Neural cell (in vitro differentiated cells): ENCODE data around the gene DPH1. TPM values are rescaled to one million over a fixed set of nuclear protein-coding genes. Genes with fewer than 3 reads are reported as not detected.

ENCODE experiments used
- H2AFZ ChIP-seq: fragments of 200-600, 300-800 bp; sonication (generic), shearing (Covaris generic); 2 replicates; pipeline ENCODE4 v1.6.0; 2014; ENCODE audit warnings: low read depth, mild to moderate bottlenecking, antibody characterized with exemption, low read length, moderate library complexity
- H3F3A ChIP-seq: fragments of 200-600 bp; shearing (Covaris generic); 2 replicates; pipeline ENCODE4 v1.6.1; 2016; ENCODE audit warnings: mild to moderate bottlenecking, moderate library complexity, mixed read lengths, antibody characterized with exemption, low read length; ENCODE audit not compliant: insufficient read depth, poor library complexity, severe bottlenecking
- H3K27ac ChIP-seq: fragments of 200-600, 300-800 bp; sonication (generic), shearing (Covaris generic); 2 replicates; pipeline ENCODE4 v1.5.1; 2014; ENCODE audit warnings: mild to moderate bottlenecking, low read length, moderate library complexity
- H3K27me3 ChIP-seq: fragments of 300-800, 200-600 bp; sonication (generic), shearing (Covaris generic); 2 replicates; pipeline ENCODE4 v1.6.0; 2014; ENCODE audit warnings: mild to moderate bottlenecking, low read depth, low read length, moderate library complexity; ENCODE audit not compliant: insufficient read depth
- H3K36me3 ChIP-seq: fragments of 300-800, 200-600 bp; sonication (generic), shearing (Covaris generic); 2 replicates; pipeline ENCODE4 v1.5.1; 2014; ENCODE audit warnings: mild to moderate bottlenecking, antibody characterized with exemption, low read length, moderate library complexity; ENCODE audit not compliant: insufficient read depth
- H3K4me2 ChIP-seq: fragments of 300-800, 200-600 bp; sonication (generic), shearing (Covaris generic); 2 replicates; pipeline ENCODE4 v1.6.0; 2014; ENCODE audit warnings: mild to moderate bottlenecking, low read length
- H3K4me3 ChIP-seq: fragments of 300-800, 200-600 bp; sonication (generic), shearing (Covaris generic); 2 replicates; pipeline ENCODE4 v1.5.1; 2014; ENCODE audit warnings: mild to moderate bottlenecking, low read length, moderate library complexity
- H3K79me2 ChIP-seq: fragments of 200-600 bp; shearing (Covaris generic); replicated peaks from 2 replicates; pipeline ENCODE4 v1.6.0; 2014; ENCODE audit warnings: mild to moderate bottlenecking, low read length, moderate library complexity; ENCODE audit not compliant: insufficient read depth
- H3K9ac ChIP-seq: fragments of 300-800, 200-600 bp; sonication (generic), shearing (Covaris generic); 2 replicates; pipeline ENCODE4 v1.6.1; 2016; ENCODE audit warnings: mild to moderate bottlenecking, low read length, mixed read lengths
- H3K9me2 ChIP-seq: fragments of 200-600 bp; shearing (Covaris generic); 2 replicates; pipeline ENCODE4 v1.6.1; 2016; ENCODE audit warnings: mild to moderate bottlenecking, low read length, mixed read lengths; ENCODE audit not compliant: insufficient read depth
- H3K9me3 ChIP-seq: fragments of 200-600, 300-800 bp; sonication (generic), shearing (Covaris generic); 2 replicates; pipeline ENCODE4 v1.6.1; 2016; ENCODE audit warnings: mild to moderate bottlenecking, mixed run types, low read length, moderate library complexity, mixed read lengths
- H4K20me1 ChIP-seq: fragments of 200-600 bp; shearing (Covaris generic); 2 replicates; pipeline ENCODE4 v1.6.1; 2016; ENCODE audit warnings: mild to moderate bottlenecking, mixed run types; ENCODE audit not compliant: insufficient read depth
- EP300 ChIP-seq: fragments of 450-650 bp; conservative IDR thresholded peaks from 2 replicates; pipeline ENCODE4 v1.6.1; 2014; ENCODE audit warnings: antibody characterized with exemption, mild to moderate bottlenecking, moderate library complexity; ENCODE audit not compliant: poor library complexity, severe bottlenecking
- EZH2 ChIP-seq: fragments of 200-600, 300-800 bp; shearing (Covaris generic), sonication (generic); IDR thresholded peaks from 2 replicates; pipeline ENCODE4 v1.6.1; 2014; ENCODE audit warnings: antibody characterized with exemption, low read length, borderline replicate concordance, mild to moderate bottlenecking; ENCODE audit not compliant: insufficient read depth, poor library complexity, severe bottlenecking
- MXI1 ChIP-seq: fragments of 450-650 bp; conservative IDR thresholded peaks from 2 replicates; pipeline ENCODE4 v1.6.1; 2014; ENCODE audit warnings: antibody characterized with exemption, mild to moderate bottlenecking; ENCODE audit not compliant: poor library complexity, severe bottlenecking
- POLR2AphosphoS5 ChIP-seq: IDR thresholded peaks from 2 replicates; pipeline ENCODE4 v1.6.1; 2012
- RAD21 ChIP-seq: fragments of 450-650 bp; conservative IDR thresholded peaks from 2 replicates; pipeline ENCODE4 v1.6.1; 2014; ENCODE audit warnings: antibody characterized with exemption, mild to moderate bottlenecking, moderate library complexity
- SMC3 ChIP-seq: fragments of 450-650 bp; conservative IDR thresholded peaks from 2 replicates; pipeline ENCODE4 v1.6.1; 2014; ENCODE audit warnings: antibody characterized with exemption, mild to moderate bottlenecking, moderate library complexity; ENCODE audit not compliant: poor library complexity
- TAF1 ChIP-seq: IDR thresholded peaks from 2 replicates; pipeline ENCODE4 v1.6.1; 2012; ENCODE audit warnings: low read depth
- polyA plus RNA-seq: library from polyadenylated mRNA; depleted of rRNA; stranded (reverse); fragments of >200 nt; gene quantifications from 2 replicates; pipeline ENCODE4 v1.2.3, GENCODE V29; 2014
- TF ChIP-seq, protein P1 (sequence below): fragments of 450-650 bp; IDR thresholded peaks from 2 replicates; pipeline ENCODE4 v1.5.1; 2014; ENCODE audit warnings: antibody characterized with exemption, mild to moderate bottlenecking, moderate library complexity; ENCODE audit not compliant: poor library complexity, severe bottlenecking
- TF ChIP-seq, protein P2 (sequence below): IDR thresholded peaks from 2 replicates; pipeline ENCODE4 v1.6.1; 2012; ENCODE audit warnings: borderline replicate concordance

The DPH1 gene
- polyA plus RNA-seq, 1 donor from 2014 or later = 44.8 TPM

DNA sequence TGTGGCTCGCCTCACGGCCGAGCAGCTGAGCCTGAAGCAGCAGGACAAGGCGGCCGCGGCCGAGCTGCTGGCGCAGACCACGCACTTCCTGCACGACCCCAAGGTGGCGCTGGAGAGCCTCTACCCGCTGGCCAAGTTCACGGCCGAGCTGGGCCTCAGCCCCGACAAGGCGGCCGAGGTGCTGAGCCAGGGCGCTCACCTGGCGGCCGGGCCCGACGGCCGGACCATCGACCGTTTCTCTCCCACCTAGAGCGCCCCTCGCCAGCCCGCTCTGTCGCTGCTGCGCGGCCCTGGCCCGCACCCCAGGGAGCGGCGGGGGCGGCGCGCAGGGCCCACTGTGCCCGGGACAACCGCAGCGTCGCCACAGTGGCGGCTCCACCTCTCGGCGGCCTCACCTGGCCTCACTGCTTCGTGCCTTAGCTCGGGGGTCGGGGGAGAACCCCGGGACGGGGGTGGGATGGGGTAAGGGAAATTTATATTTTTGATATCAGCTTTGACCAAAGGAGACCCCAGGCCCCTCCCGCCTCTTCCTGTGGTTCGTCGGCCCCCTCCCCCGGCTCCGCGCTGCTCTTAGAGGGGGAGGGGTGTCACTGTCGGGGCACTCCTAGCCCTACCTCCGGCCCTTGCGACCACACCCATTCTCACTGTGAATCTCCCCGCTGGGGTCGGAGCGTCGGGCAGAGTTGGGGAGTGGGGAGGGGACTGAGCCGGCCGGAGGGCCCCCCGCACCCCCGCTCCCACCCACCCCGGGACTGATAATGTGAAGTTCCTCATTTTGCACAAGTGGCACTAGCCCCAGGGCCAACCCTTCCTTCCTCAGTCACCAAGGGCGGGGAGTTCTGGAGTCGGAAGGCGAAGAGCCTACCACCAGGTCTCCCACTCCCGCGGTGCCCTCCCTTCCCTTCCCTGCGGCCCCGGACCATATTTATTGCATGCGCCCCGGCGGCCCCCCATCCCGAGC, 28.9 kb downstream of the DPH1 start:
- H3K27ac ChIP-seq = no peak overlapping the region
- H3F3A ChIP-seq = no peaks in the 10 kb centered on the region
- H3K9ac ChIP-seq = no peak overlapping the region
- TF ChIP-seq RAD21 (no peak), SMC3 (no peak), MXI1 (no peak), EP300 (no peak), TAF1 (no peak), EZH2 (no peak), POLR2AphosphoS5 (no peak)
- TF ChIP-seq, protein P1, sequence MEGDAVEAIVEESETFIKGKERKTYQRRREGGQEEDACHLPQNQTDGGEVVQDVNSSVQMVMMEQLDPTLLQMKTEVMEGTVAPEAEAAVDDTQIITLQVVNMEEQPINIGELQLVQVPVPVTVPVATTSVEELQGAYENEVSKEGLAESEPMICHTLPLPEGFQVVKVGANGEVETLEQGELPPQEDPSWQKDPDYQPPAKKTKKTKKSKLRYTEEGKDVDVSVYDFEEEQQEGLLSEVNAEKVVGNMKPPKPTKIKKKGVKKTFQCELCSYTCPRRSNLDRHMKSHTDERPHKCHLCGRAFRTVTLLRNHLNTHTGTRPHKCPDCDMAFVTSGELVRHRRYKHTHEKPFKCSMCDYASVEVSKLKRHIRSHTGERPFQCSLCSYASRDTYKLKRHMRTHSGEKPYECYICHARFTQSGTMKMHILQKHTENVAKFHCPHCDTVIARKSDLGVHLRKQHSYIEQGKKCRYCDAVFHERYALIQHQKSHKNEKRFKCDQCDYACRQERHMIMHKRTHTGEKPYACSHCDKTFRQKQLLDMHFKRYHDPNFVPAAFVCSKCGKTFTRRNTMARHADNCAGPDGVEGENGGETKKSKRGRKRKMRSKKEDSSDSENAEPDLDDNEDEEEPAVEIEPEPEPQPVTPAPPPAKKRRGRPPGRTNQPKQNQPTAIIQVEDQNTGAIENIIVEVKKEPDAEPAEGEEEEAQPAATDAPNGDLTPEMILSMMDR = no peak
- TF ChIP-seq, protein P2, sequence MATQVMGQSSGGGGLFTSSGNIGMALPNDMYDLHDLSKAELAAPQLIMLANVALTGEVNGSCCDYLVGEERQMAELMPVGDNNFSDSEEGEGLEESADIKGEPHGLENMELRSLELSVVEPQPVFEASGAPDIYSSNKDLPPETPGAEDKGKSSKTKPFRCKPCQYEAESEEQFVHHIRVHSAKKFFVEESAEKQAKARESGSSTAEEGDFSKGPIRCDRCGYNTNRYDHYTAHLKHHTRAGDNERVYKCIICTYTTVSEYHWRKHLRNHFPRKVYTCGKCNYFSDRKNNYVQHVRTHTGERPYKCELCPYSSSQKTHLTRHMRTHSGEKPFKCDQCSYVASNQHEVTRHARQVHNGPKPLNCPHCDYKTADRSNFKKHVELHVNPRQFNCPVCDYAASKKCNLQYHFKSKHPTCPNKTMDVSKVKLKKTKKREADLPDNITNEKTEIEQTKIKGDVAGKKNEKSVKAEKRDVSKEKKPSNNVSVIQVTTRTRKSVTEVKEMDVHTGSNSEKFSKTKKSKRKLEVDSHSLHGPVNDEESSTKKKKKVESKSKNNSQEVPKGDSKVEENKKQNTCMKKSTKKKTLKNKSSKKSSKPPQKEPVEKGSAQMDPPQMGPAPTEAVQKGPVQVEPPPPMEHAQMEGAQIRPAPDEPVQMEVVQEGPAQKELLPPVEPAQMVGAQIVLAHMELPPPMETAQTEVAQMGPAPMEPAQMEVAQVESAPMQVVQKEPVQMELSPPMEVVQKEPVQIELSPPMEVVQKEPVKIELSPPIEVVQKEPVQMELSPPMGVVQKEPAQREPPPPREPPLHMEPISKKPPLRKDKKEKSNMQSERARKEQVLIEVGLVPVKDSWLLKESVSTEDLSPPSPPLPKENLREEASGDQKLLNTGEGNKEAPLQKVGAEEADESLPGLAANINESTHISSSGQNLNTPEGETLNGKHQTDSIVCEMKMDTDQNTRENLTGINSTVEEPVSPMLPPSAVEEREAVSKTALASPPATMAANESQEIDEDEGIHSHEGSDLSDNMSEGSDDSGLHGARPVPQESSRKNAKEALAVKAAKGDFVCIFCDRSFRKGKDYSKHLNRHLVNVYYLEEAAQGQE = no peak
- peaks cover 65% of the 10 kb centered on the region for H3K27me3 ChIP-seq
- no peak overlapping the region for H3K4me2 ChIP-seq
- H3K36me3 ChIP-seq = no peaks in the 10 kb centered on the region
- H3K4me3 ChIP-seq = no peak overlapping the region
- no peaks in the 10 kb centered on the region for H3K79me2 ChIP-seq
- H3K9me2 ChIP-seq = no peaks in the 10 kb centered on the region
- peaks cover 5% of the 10 kb centered on the region for H3K9me3 ChIP-seq
- no peak overlapping the region for H2AFZ ChIP-seq
- H4K20me1 ChIP-seq = no peaks in the 10 kb centered on the region

DNA sequence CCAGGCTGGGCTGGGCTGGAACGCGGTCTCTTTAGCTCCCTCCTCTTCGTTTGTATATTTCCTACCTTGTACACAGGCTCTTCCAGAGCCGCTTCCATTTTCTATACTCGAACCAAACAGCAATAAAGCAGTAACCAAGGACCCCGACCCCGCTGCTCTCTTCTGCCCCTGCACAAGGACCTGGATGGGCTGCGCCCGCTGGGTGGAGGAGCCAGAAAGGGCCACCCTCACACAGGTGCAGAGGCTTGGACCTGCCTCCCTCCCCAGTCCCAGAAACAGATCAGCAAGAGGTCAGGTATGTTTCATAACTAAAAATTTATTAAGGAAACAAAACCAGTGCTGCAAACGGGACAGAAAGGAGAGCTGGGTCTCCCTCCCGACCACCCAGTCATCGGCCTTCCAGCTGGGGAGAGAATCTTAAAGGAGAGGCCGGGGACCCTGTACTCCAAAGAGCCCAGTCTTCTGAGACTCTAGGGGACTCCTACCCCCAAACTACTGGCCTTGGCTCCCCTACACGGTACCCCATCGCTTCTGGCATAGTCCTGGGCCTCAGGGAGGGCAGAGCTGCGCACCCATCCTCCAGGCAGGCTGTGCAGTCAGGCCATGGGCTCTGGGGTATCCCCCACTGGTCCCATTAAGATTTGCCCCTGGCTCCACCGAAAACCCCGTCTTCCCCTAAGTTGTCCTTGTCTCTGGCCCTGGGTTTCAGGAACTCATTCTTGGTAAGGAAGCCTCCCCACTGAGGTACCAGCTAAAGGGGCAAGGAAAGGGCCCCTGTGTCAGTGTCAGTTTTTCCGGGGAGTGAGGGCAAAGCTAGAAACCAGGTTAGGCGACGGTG, 29.8 kb downstream of the DPH1 start:
- no peak overlapping the region for H3K27ac ChIP-seq
- no peaks in the 10 kb centered on the region for H3K36me3 ChIP-seq
- peaks cover 58% of the 10 kb centered on the region for H3K27me3 ChIP-seq
- TF ChIP-seq SMC3 (no peak), RAD21 (no peak)
- H4K20me1 ChIP-seq = no peaks in the 10 kb centered on the region
- H3K9me2 ChIP-seq = no peaks in the 10 kb centered on the region
- peaks cover 5% of the 10 kb centered on the region for H3K9me3 ChIP-seq
- no peaks in the 10 kb centered on the region for H3K79me2 ChIP-seq
- H3K4me3 ChIP-seq = no peak overlapping the region
- H3K4me2 ChIP-seq = no peak overlapping the region
- H3K9ac ChIP-seq = no peak overlapping the region
- H2AFZ ChIP-seq = no peak overlapping the region
- no peaks in the 10 kb centered on the region for H3F3A ChIP-seq
